ENCODE measurements around the gene MLXIP.

The MLXIP gene

GRCh38 chr12:122139941-122140340 is 61.4 kb downstream of the MLXIP start:
- H4K20me1 ChIP-seq (ENCODE audit: insufficient read depth) = no peaks in the 10 kb centered on the region

GRCh38 chr12:122140467-122141257 is 62.1 kb downstream of the MLXIP start:
- no peak overlapping the region for H3K4me3 ChIP-seq (IDR thresholded peaks at IDR 0.05; ENCODE audit: insufficient read depth, low read depth, low read length)
- H3K27ac ChIP-seq = no peak overlapping the region
- H3K79me2 ChIP-seq (ENCODE audit: insufficient read depth, low read depth) = no peaks in the 10 kb centered on the region
- TF ChIP-seq, protein P1, sequence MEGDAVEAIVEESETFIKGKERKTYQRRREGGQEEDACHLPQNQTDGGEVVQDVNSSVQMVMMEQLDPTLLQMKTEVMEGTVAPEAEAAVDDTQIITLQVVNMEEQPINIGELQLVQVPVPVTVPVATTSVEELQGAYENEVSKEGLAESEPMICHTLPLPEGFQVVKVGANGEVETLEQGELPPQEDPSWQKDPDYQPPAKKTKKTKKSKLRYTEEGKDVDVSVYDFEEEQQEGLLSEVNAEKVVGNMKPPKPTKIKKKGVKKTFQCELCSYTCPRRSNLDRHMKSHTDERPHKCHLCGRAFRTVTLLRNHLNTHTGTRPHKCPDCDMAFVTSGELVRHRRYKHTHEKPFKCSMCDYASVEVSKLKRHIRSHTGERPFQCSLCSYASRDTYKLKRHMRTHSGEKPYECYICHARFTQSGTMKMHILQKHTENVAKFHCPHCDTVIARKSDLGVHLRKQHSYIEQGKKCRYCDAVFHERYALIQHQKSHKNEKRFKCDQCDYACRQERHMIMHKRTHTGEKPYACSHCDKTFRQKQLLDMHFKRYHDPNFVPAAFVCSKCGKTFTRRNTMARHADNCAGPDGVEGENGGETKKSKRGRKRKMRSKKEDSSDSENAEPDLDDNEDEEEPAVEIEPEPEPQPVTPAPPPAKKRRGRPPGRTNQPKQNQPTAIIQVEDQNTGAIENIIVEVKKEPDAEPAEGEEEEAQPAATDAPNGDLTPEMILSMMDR (conservative IDR thresholded peaks at IDR 0.05; ENCODE audit: low read depth, low read length) = no peak
- no peaks in the 10 kb centered on the region for H3K4me1 ChIP-seq (ENCODE audit: low read depth, poor library complexity, severe bottlenecking)
- no peak overlapping the region for H3K4me2 ChIP-seq
- H2AFZ ChIP-seq (ENCODE audit: low read depth) = no peak overlapping the region
- H3K9ac ChIP-seq = no peak overlapping the region
- no peaks in the 10 kb centered on the region for H3K27me3 ChIP-seq (ENCODE audit: insufficient read depth, low read depth)
- H4K20me1 ChIP-seq (ENCODE audit: insufficient read depth) = no peaks in the 10 kb centered on the region
- no peaks in the 10 kb centered on the region for H3K36me3 ChIP-seq (ENCODE audit: insufficient read depth)

More at GRCh38 chr12:122139941-122140340, 61.4 kb downstream of the MLXIP start:
- Histone ChIP-seq H2AFZ (ENCODE audit: low read depth) (no peak overlapping the region), H3K27me3 (ENCODE audit: insufficient read depth, low read depth) (no peaks in the 10 kb centered on the region), H3K4me3 (IDR thresholded peaks at IDR 0.05; ENCODE audit: insufficient read depth, low read depth, low read length) (no peak overlapping the region), H3K4me1 (ENCODE audit: low read depth, poor library complexity, severe bottlenecking) (no peaks in the 10 kb centered on the region), H3K36me3 (ENCODE audit: insufficient read depth) (no peaks in the 10 kb centered on the region), H3K27ac (no peak overlapping the region), H3K9ac (no peak overlapping the region), H3K4me2 (no peak overlapping the region), H3K79me2 (ENCODE audit: insufficient read depth, low read depth) (no peaks in the 10 kb centered on the region)
- TF ChIP-seq, protein P1 (conservative IDR thresholded peaks at IDR 0.05; ENCODE audit: low read depth, low read length) = no peak

- TF ChIP-seq, protein P1 (conservative IDR thresholded peaks at IDR 0.05; ENCODE audit: low read depth, low read length) = no peak
- H3K36me3 ChIP-seq (ENCODE audit: insufficient read depth) = no peaks in the 10 kb centered on the region
- H3K4me1 ChIP-seq (ENCODE audit: low read depth, poor library complexity, severe bottlenecking) = no peaks in the 10 kb centered on the region
- no peak overlapping the region for H2AFZ ChIP-seq (ENCODE audit: low read depth)
- no peak overlapping the region for H3K4me2 ChIP-seq
- H3K79me2 ChIP-seq (ENCODE audit: insufficient read depth, low read depth) = no peaks in the 10 kb centered on the region
- no peaks in the 10 kb centered on the region for H3K27me3 ChIP-seq (ENCODE audit: insufficient read depth, low read depth)
- H3K27ac ChIP-seq = no peak overlapping the region
- no peak overlapping the region for H3K9ac ChIP-seq
- no peaks in the 10 kb centered on the region for H4K20me1 ChIP-seq (ENCODE audit: insufficient read depth)
- H3K4me3 ChIP-seq (IDR thresholded peaks at IDR 0.05; ENCODE audit: insufficient read depth, low read depth, low read length) = no peak overlapping the region
These were observed 63.6 kb downstream of the MLXIP start for GRCh38 chr12:122141911-122142725.

- TF ChIP-seq, protein P1 (conservative IDR thresholded peaks at IDR 0.05; ENCODE audit: low read depth, low read length) = no peak
- no peak overlapping the region for H3K4me2 ChIP-seq
These were observed 64.3 kb downstream of the MLXIP start for GRCh38 chr12:122142857-122143256.

More at GRCh38 chr12:122142857-122143256, 64.3 kb downstream of the MLXIP start:
- Histone ChIP-seq H3K36me3 (ENCODE audit: insufficient read depth) (no peaks in the 10 kb centered on the region), H3K27me3 (ENCODE audit: insufficient read depth, low read depth) (no peaks in the 10 kb centered on the region), H3K27ac (no peak overlapping the region), H3K9ac (no peak overlapping the region), H3K4me3 (IDR thresholded peaks at IDR 0.05; ENCODE audit: insufficient read depth, low read depth, low read length) (no peak overlapping the region), H3K4me1 (ENCODE audit: low read depth, poor library complexity, severe bottlenecking) (no peaks in the 10 kb centered on the region), H2AFZ (ENCODE audit: low read depth) (no peak overlapping the region), H4K20me1 (ENCODE audit: insufficient read depth) (no peaks in the 10 kb centered on the region), H3K79me2 (ENCODE audit: insufficient read depth, low read depth) (no peaks in the 10 kb centered on the region)
